DMS 273 treated with DMSO at 0.1 percent for 48 hours (cell line): ENCODE results near the gene PTTG1.

Experiments
- DNase-seq: peaks from one replicate; lab custom pipeline; 2025; lab: John Stamatoyannopoulos, UW

PTTG1 gene

DNA sequence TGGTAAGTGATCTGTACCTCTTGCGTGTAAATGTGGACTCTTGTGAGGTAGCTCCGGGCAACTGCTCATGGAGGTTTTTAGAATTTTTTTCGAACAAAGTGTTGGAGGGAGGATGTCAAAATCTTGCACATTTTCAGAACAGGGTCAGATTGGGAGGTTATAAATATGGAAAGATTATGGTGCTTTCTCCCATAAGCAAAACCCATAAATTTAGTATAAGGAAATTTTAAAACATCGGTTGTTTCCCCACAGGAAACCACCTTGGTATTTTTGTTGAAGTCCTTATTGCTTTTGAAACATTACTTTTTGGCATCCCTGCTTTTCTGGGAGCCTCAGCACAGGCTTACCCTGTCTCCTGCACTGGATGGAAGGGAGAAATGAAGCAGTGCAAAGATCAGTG lies 33.9 kb downstream of the PTTG1 start:
- no peak for DNase-seq

DNA sequence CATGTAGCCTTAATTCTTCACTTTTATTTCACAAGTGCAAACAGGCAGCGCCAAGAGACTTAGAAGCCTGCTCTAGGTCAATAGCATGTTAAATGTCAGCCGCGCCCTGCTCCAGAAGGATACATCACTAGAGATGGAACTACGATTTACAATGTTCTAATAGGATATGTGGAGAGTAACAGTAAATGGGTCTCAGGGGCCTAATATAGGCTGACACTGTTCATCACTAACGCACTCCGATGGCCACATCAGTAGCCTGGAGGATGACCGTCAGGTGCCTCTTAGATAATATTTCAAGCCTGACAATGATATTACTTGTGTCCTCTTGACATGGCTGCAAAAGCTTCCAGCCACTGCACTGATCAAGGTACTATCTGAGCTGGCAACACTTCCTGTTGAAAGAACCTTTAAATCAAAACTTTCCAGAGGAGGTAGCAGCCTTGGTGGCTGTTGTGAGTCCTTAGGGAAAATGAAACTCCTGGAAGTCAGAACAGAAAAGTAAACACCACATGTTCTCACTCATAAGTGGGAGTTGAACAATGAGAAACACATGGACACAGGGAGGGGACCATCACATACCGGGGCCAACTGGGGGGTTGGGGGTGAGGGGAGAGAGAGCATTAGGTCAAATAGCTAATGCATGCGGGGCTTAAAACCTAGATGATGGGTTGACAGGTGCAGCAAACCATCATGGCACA lies 35.0 kb downstream of the PTTG1 start:
- no peak for DNase-seq

- no peak for DNase-seq
These were observed 35.6 kb downstream of the PTTG1 start for GRCh38 chr5:160457252-160457651.

DNA sequence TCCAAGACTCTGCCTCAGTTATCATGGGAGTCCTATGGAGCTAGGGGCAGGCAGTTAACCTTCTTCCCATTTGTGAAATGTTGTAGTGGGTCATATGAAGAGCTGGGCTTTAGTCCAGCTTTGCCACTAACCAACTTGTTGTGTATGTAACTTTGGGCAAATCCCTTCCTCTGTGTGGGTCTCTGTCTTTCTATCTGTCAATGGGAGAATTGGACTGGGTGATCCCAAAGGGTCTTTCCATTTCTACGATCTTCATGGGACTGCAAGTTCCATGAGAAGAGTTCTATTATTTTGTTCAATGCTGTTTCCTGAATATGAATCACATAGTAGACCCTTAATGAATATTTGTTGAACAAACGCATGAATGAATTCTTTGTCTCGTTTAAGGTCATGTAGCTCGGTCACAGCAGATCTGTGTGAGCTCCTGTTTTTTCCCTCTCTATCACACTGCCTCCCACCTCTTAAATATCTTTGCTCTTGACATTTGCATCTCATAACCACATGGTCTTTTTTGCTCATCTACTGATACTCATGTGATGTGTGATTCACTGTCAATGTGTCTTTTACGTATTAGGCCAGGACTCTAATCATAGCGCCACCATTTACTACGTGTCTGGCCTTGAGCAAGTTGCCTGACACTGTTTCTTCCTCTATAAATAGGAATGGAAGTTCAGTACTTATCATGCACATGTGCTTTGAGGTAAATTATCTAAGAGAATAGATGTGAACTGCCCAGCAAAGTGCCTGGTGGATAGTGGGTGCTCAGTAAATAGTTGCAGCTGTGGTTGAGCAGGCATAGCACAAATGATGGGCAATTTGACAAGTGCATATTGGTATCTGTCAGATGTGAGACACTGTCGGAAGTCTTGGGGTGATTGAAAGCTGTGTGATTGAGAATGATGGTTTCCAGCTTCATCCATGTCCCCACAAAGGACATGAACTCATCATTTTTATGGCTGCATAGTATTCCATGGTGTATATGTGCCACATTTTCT lies 37.4 kb downstream of the PTTG1 start:
- DNase-seq = no peak

GRCh38 chr5:160460377-160461049 lies 38.9 kb downstream of the PTTG1 start:
- peak; percentile 8 for DNase-seq

GRCh38 chr5:160461378-160461777 lies 39.7 kb downstream of the PTTG1 start:
- no peak for DNase-seq

DNA sequence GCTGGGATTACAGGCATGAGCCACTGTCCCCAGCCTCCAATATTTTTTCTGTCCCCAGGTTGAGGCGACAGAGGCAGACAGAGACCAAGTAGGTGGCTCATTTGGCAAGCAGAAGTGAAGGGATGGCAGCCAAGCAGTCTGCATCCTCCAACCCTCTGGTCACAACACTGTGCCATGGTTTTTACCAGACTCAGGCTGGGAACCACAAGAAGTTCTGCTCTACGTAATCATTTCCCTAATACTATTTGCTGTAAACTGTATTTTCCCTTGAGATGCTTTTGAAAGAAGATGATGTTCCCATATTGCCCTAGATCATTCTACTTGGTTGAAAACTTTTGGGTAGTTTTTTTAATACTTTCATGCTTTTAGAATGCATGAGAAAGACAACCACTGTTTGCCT lies 40.5 kb downstream of the PTTG1 start:
- DNase-seq = no peak

GRCh38 chr5:160463227-160463626 lies 41.6 kb downstream of the PTTG1 start:
- no peak for DNase-seq

DNA sequence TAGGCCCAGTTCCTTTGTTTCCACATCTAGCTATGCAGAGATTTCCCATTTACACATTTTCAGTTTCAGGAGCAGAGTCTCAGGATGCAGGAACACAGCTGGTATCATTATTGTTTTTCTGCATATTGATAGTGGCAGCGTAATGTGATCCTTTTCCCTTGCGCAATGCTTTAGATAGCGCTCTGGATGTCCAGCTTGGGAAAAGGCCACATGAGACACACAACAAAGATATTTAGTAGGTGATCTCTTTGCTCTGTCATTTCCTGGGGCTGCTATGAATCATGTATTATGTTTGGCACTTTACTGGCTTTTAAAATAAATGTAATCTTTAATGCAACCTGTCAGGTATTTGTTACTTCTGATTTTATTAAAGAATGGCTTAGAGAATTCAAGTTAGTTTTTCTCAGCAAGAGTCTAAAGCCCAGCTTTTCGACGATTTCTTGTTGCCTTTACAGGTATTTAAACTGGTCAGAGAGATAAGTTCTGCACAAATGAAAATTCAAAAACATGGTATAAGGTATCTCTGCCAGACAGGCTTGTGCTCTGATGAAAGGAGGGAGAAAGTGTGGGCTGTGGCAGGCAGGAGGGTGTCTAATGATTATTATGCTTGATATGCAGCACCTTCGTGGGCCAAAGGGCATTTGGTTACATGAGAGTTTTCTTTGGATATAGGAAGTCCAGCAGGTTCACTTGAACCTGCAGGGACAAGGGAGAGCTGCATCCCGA lies 42.2 kb downstream of the PTTG1 start:
- peak; percentile 47 for DNase-seq

GRCh38 chr5:160464466-160464797 lies 42.8 kb downstream of the PTTG1 start:
- DNase-seq = no peak

DNA sequence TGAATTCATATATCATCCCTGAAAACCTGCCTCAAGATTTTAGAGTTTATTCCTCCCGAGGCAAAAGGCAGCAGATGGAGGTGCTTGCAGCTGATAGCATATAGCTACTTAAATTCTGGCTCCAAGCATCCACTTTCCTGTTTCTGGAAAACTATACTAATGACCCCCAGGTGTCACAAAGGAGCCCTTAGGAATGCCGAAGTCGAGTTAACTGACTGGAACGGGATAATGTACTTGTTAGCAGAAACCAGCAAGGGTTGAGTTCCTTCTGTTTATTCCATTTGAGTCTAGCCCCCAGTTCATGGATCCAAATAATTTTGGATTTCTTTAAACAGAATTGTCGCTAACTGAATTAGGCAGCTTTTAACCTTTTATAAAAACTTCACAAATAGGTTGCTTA lies 44.5 kb downstream of the PTTG1 start:
- DNase-seq = no peak

GRCh38 chr5:160466889-160467554 lies 45.4 kb downstream of the PTTG1 start:
- no peak for DNase-seq

DNA sequence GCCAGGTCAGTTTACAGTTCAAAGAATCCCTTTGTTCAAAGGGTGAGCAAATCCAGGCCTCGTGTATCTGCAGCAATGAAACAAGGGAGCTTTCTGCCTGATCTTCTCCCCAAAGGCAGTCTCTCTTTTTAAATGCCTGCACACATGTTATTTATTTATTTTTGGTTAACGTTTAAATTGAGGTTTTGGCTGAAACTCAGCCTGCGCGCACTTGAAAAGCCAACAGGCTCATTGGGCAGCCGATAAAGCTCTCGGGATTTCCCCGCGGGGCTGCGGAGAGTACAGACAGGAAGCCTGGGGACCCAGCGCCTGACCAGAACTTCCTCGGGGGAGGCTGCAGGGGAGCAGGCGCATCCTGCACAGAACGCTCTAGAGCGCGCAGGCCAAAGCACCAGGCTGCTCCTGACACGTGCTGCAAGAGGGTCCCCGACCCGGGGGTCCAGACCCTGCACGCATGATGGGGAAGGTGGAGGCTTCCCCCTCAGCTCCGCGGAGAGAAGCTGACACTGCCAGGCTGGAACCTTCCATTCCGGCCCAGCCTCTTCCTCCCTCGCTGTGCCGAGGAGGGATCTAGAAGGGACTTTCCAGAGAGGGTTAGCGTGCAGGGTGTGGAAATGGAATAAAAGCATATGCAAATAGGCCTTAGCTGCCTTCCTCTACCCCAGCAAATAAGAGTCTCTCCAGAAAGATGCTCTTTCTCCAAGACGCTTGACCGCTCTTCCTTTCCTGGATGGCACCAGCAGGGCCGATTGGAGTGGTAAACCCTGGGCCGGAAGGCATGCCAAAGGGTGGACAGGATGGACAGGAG lies 46.1 kb downstream of the PTTG1 start:
- no peak for DNase-seq

DNA sequence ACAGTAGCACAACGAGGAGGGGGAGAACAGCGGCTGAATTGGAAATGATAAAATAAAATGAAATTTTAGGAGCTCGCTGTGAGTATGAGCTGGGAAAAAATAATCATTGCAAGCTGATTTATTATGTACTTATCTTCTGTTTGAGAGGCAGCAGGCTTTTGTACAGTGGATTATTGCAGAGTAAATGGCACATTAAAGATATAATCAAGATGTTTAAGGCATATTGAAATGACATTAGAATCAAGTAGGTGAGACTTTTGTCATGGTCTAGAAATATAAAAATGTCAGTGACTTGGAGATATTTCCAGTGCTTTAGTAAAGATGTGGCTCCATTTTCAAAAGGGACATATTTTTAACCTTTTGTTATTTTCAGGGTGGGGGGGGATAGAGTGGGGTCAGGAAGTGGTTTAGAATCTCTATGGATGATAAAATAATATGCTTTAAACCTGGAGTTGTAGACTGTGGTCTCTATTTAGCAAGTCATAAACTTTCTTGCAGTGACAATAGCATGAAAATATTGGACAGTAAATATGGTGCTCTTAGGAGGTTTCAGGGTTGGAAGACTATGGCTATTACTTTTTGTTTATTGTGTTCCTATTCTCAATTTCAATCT lies 46.8 kb downstream of the PTTG1 start:
- no peak for DNase-seq

- DNase-seq = no peak
These were observed 47.8 kb downstream of the PTTG1 start for GRCh38 chr5:160469156-160470144.

DNA sequence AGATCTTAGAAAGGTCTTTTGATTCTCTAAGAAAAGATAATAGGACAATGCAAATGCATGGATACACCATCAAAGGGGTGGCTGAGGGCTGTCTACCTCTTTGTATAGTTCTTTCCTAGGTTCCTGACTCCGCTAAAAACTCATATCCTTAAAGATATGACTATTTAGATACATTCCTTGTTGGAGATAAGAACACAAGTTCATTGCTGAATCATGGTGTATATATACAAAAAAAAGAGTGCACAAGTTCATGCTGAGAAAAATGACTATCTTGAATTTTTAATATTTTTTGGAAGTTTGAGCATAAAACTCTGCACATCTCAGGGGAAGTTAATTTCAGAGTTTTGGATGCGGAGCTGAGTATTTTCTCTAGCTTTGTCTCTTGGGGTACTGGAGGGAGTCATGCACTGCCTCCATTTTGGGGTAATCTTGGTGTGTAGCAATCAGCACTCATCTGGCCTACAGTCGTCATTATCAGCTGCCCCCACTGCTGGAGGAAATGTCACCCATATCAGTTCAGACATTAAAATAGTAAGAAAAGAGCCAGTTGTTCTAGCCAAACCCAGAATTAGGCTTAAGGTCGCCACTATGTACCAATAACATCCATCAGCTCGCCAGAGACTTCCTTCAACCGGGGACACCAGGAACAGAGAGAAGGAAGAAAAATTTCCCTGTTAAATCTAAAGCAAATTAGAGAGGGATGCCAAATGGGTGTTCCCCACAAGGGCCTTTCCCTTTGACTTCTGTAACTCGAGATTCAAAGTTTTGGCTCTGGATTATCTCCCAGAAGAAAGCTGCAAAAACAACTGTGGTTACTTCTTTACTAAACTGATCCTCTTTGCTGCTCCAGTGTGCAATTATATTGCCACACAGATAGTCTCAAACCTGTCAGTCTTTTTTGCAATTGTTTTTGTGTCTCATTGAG lies 49.0 kb downstream of the PTTG1 start:
- DNase-seq = no peak

GRCh38 chr5:160471761-160472160 lies 50.1 kb downstream of the PTTG1 start:
- no peak for DNase-seq

DNA sequence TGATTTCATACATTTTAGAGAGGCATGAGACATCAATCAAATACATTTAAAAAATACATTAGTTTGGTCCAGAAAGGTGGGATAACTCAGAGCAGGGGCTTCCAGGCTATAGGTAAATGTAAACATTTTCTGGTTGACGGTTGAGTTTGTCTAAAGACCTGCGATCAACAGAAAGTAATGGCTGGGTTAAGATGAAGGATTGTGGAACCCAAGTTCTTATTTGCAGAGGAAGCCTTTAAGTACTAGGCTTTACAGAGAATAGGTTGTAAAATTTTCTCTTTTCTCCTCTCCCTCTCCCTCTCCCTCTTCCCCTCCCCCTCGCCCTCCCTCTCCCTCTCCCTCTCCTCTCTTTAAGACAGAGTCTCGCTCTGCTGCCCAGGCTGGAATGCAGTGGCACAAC lies 50.8 kb downstream of the PTTG1 start:
- DNase-seq = no peak
